Stimulated activated CD4-positive, alpha-beta T cell treated with anti-CD3 and anti-CD28 coated beads, Interleukin-1b, Interleukin-23, amount 100 ng/mL, for 4 hours (primary cell): ENCODE results near the gene SETDB2.

Experiments
- DNase-seq, 2 donors: peaks; one replicate each; pipeline ENCODE4 v3.0.0-alpha.2; 2020; ENCODE audit warnings: low read depth in 2 of 2

Gene SETDB2, protein sequence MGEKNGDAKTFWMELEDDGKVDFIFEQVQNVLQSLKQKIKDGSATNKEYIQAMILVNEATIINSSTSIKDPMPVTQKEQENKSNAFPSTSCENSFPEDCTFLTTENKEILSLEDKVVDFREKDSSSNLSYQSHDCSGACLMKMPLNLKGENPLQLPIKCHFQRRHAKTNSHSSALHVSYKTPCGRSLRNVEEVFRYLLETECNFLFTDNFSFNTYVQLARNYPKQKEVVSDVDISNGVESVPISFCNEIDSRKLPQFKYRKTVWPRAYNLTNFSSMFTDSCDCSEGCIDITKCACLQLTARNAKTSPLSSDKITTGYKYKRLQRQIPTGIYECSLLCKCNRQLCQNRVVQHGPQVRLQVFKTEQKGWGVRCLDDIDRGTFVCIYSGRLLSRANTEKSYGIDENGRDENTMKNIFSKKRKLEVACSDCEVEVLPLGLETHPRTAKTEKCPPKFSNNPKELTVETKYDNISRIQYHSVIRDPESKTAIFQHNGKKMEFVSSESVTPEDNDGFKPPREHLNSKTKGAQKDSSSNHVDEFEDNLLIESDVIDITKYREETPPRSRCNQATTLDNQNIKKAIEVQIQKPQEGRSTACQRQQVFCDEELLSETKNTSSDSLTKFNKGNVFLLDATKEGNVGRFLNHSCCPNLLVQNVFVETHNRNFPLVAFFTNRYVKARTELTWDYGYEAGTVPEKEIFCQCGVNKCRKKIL

DNA sequence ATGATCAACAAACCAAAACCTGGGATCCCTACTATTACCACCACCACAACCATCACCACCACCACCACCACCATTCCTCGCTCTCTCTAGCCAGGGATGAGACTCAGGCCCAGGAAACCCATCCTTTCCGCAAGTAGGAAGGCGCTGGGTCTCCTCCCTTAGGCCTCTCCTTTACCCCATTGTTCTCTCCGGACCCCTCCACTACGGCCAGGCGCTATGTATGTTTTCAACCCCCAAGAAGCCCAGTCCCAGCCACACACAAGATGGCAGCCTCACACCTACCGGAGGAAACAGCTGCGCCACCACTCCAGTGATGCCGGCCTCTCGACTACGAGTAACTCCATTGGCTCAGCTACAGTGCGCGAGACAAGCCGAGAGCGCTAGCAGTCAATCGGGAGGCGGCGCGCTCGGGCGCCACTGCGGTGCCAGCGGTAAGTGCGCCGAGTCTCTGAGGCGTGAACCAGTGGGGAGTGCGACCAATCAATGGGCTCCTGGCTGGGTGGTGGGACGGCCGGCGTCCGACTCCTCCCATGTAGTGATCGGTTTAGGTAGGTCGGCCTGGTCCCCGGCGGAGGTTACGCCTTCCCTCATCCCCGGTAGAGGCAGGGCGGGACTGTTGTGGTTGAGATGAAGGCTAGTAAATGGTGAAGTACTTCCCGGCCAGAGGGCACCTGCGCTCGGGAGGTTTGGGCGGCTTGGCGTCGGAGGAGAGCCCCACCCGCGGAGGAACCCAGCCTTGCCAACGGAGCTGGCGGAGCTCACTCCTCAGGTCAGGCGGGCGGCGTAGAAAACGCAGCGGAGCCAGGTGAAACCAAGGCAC, at the start of gene SETDB2, which contains the start of gene CAB39L:
TSS of gene SETDB2 (plus strand) at position 571 of the 820 bp plus-strand sequence. CDS start 7,620 bp downstream, outside the sequence.
TSS of gene CAB39L (minus strand) at position 361 of the 820 bp plus-strand sequence. CDS start 61,154 bp downstream, outside the sequence.
- peak; percentile 94 to 96 for DNase-seq

DNA sequence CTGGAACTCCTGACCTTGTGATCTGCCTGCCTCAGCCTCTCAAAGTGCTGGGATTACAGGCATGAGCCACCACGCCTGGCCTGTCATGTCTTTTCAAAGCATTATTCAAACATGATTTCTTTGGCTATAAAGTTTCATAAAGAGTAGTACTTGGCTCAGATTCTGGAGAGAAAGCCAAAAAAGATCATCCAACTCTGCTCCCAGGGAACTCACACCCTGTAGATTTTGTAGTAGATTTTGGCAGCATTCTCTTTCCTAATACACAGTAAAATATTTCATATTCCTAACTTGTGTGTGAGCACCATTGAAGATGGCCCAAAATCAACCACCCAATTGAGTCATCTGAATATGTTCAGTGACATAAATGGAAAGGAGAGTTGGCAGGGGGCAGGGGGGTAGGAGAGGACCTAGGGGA, 48.6 kb upstream of the SETDB2 start:
- no peak for DNase-seq

DNA sequence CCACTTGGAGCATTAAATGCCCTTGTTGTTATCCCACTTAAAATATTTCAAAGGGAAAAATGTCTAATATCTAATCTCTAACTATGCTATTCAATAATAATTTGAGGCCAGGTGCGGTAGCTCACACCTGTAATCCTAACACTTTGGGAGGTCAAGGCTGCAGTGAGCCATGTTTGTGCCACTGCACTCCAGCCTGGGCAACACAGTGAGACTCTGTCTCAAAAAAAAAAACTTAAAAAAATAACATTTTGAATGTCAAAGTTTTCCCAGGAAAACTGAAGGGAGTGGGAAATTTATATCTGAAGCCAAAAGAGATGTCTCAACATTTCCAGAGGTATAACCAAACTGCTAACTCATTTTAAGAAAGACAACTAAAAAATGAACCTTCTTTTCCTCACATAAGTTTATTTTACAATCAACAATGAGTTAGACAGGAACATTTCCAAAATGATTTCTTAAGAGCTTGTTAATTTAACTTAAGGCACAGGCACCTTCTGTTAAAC, 48.1 kb upstream of the SETDB2 start:
- no peak for DNase-seq

GRCh38 chr13:49399801-49400472, 44.1 kb upstream of the SETDB2 start:
- no peak for DNase-seq

DNA sequence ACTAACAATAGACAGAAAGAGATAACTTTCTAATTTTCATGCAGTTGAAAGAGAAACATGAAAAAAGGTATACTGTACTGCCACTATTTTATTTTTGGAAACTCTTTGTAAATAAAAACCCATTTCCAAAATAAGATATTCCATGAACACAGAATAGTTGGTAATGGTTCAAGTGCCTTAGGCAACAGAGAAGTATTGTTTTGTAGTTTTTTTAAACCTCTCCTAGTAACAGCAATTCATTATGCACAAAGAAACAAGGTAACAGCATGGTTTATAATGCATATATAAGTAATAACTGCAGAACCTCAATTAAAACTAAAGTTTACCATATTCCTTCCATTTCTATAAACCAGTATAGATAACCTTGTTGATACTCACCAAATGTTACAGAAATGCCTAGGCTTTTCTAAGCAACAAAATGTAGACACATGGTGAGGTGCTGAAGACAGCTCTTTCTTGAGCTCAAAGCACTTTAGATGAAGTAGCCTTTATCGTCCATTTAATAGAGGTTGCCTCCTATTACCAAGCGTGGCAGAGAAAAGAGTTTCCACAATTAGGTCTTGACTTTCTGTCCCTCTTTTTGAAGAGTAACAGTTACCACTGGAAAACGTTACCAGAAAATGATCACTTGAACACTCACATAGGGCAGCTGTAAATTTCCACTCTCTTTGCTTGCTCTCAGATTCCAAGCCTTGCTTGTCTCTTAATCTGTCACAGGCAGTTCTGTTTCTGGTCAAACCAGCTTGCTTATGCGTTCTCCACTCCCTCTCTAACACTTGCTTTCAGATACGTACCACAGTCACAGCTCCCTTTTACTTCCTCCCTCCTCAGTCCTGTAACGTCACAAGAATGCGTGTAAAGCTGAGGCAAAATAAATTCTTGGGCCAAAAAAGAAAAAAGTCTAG, 43.1 kb upstream of the SETDB2 start:
- DNase-seq, result no peak

DNA sequence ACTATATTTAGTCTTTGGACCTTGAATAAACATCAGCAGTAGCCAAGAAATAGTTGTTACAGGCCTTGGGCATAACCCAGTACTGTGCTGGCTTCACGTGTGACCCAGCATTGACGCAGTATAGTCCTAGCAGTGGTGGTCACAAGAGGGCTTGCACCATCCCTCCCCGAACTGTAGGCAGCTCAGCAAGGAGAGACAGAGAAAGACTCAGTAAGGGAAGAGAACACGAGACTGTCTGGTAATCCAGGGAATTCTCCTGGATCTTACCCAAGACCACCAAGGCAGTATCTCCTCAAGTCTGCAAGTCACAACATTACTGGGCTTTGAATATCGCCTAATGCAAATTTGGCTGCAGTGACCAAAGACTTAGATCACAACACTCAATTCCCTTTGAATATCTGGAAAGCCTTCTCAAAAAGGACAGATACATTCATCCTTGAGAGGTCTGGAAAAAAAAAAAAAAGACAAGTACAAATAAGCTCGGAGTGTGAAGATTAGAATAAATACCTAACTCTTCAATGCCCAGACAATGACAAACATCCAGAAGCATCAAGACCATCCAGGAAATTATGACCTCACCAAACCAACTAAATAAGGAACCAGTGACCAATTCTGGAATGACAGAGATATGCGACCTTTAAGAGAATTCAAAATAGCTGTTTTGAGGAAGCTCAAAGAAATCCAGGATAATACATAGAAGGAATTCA, 39.9 kb upstream of the SETDB2 start:
- DNase-seq, result no peak

- DNase-seq, result no peak
Observed at GRCh38 chr13:49404703-49405020, 39.4 kb upstream of the SETDB2 start.

- no peak for DNase-seq
Observed at GRCh38 chr13:49407068-49407467, 37.0 kb upstream of the SETDB2 start.

- no peak for DNase-seq
Observed at GRCh38 chr13:49407936-49408335, 36.1 kb upstream of the SETDB2 start.

GRCh38 chr13:49409008-49409407, 35.1 kb upstream of the SETDB2 start:
- no peak for DNase-seq

- DNase-seq, result no peak
Observed at GRCh38 chr13:49410006-49410405, 34.1 kb upstream of the SETDB2 start.

DNA sequence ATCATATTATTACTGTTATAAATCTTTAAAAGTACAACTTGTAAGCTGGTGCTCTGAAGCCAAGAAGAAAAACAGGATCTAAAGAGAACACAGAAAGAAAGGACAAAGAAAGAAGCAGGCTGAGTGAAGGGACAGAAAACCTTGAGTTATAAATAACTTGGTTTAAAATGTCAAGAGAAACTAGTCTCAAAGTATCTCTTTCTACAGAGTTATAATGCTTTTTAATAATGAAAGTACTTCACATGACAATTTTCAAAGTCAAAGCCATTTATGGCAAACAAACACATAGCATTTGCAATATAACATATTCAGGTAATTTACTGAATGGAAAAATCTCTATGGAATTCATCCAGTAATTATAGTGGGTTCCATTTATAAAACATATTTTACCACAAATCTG, 33.6 kb upstream of the SETDB2 start:
- DNase-seq, result no peak

DNA sequence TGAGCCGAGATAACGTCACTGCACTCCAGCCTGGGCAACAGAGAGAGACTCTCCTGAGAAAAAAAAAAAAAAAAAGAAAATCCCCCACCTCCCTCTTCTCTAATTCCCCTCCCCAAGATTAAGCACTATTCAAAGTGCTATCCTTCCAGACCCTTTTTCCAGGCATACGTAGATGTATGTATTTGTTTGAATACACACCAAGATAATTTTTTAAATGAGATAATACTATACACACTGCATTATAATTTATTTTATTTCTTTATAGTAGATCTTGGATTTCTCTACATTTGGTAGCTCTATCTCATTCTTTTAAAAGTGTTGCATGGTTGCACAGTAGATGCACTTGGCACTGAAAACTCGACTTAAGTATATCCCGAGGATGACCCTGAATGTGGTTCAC, 32.7 kb upstream of the SETDB2 start:
- no peak for DNase-seq

- no peak for DNase-seq
Observed at GRCh38 chr13:49412749-49413148, 31.3 kb upstream of the SETDB2 start.

DNA sequence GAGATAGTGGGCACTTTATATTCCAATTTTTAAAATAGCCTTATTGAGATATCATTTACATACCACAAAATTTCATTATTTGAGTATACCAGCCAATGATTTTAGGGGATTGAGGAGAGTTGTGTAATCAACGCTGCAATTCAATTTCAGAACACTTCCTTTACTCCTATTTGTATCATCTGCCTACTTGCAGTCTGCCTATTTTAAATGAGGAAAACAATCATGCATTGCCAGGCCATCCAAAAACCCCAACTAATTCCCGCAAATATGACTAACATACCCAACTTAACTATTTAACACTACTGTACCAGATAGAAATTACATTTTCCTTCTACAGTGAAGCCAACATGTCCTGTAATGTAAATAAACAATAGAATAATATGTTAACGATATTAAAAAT, 26.9 kb upstream of the SETDB2 start:
- DNase-seq, result no peak

DNA sequence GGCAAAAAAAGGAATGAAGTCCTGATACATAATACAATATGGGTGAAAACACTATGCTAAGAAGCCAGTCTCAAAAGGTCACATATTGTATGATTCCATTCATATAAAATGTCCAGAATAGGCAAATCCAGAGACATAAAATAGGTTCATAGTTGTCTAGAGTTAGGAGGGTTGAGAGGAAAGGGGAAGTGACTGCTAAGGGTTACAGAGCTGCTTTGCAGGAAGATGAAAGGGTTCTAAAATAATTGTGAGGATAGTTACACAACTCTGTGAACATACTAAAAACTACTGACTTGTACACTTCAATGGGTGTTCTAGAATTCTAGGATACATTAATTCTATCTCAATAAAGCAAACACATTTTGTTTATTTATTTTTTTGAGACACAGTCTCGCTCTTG, 25.9 kb upstream of the SETDB2 start:
- no peak for DNase-seq

GRCh38 chr13:49419276-49419675, 24.8 kb upstream of the SETDB2 start:
- DNase-seq, result no peak

DNA sequence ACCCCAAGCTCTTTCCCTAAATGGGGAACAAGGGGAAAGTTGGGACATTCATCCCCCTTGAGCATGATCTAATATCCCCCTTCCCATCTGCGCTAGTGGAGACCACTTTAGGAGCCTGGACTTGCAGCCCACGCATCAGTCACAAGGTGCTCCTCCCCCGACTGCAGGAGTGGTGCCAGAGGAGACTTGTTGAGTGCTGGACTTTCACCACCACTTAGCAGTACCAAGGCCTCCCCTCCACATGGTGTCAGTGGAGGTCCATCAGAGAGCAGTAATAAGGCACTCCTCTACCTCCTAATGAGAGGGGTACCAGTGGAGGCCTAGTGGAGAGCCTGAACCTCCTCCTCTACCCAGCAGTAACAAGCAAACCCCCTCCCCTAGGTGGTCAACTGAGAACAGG, 22.7 kb upstream of the SETDB2 start:
- DNase-seq, result peak in 1 of 2 donors; percentile 15

DNA sequence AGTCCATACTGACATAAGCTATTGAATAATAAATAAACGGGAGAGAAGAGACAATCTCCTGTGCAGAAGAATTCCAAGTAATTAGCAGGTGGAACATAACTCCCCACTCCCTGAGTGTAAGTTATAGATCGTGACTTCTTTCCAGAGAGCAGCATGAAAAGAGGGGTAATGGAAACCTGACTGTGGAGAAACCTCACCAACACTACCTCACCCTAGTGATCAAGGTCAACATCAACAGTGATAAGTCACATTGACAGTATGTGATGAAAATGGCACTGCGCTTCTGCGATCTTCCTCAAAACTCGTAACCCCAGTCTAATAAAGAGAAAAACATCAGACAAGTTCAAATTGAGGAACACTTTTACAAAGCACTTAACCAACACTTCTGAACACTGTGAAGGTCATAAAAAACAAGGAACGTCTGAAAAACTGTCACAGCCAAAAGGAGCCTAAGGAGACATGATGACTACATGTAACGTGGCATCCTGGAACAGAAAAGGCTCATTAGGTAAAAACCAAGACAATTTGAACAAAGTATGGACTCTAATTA, 20.0 kb upstream of the SETDB2 start:
- DNase-seq, result no peak
